H9 (cell line): Measurements from ENCODE around the gene PRUNE2. TPM values are rescaled to one million over a fixed set of nuclear protein-coding genes. Genes with fewer than 3 reads are reported as not detected.

ENCODE experiments used
- DNase-seq: peaks from one replicate; pipeline ENCODE4 v3.0.0-alpha.2; 2017
- H2AFZ ChIP-seq: one replicate; pipeline ENCODE4 v1.6.1; 2013; ENCODE audit warnings: mild to moderate bottlenecking, low read length, control low read depth, moderate library complexity
- H2AK5ac ChIP-seq: 2 replicates; pipeline ENCODE4 v1.6.1; 2013; ENCODE audit warnings: low read length, control low read depth, mixed read lengths; ENCODE audit not compliant: insufficient read length
- H2BK120ac ChIP-seq: one replicate; pipeline ENCODE4 v1.6.1; 2013; ENCODE audit warnings: low read depth, mild to moderate bottlenecking, low read length, control low read depth, inconsistent platforms; ENCODE audit not compliant: poor library complexity, severe bottlenecking
- H2BK12ac ChIP-seq: 2 replicates; pipeline ENCODE4 v1.6.1; 2013; ENCODE audit warnings: low read length, control low read depth, mixed read lengths, low read depth; ENCODE audit not compliant: insufficient read length
- H2BK15ac ChIP-seq: 2 replicates; pipeline ENCODE4 v1.6.1; 2013; ENCODE audit warnings: low read depth, low read length, control low read depth
- H2BK20ac ChIP-seq: one replicate; pipeline ENCODE4 v1.6.1; 2013; ENCODE audit warnings: low read depth, mild to moderate bottlenecking, low read length, control low read depth, inconsistent platforms; ENCODE audit not compliant: poor library complexity, severe bottlenecking
- H2BK5ac ChIP-seq: 2 replicates; pipeline ENCODE4 v1.6.1; 2013; ENCODE audit warnings: low read length, control low read depth, mixed read lengths; ENCODE audit not compliant: insufficient read length
- H3K14ac ChIP-seq: 2 replicates; pipeline ENCODE4 v1.6.1; 2013; ENCODE audit warnings: low read length, control low read depth; ENCODE audit not compliant: insufficient read depth
- H3K18ac ChIP-seq: 2 replicates; pipeline ENCODE4 v1.6.1; 2013; ENCODE audit warnings: low read depth, mild to moderate bottlenecking, mixed read lengths, low read length, control low read depth; ENCODE audit not compliant: insufficient read length
- H3K23ac ChIP-seq: 2 replicates; pipeline ENCODE4 v1.6.1; 2013; ENCODE audit warnings: low read length, control low read depth, mixed read lengths, low read depth; ENCODE audit not compliant: insufficient read length
- H3K23me2 ChIP-seq: 2 replicates; pipeline ENCODE4 v1.6.1; 2013; ENCODE audit warnings: low read depth, mild to moderate bottlenecking, mixed read lengths, low read length, control low read depth; ENCODE audit not compliant: insufficient read length, poor library complexity, severe bottlenecking
- H3K27ac ChIP-seq: 2 replicates; pipeline ENCODE4 v1.5.1; 2013; ENCODE audit warnings: low read length, control low read depth, mixed read lengths, low read depth; ENCODE audit not compliant: insufficient read length
- H3K27me3 ChIP-seq: 2 replicates; pipeline ENCODE4 v1.6.1; 2013; ENCODE audit warnings: low read length, control low read depth, inconsistent platforms; ENCODE audit not compliant: insufficient read depth
- H3K4ac ChIP-seq: 2 replicates; pipeline ENCODE4 v1.6.1; 2013; ENCODE audit warnings: low read depth, mild to moderate bottlenecking, control low read depth, inconsistent platforms, low read length, moderate library complexity
- H3K4me1 ChIP-seq: 2 replicates; pipeline ENCODE4 v1.6.1; 2013; ENCODE audit warnings: low read length, control low read depth, inconsistent platforms; ENCODE audit not compliant: insufficient read depth
- H3K4me2 ChIP-seq: 2 replicates; pipeline ENCODE4 v1.6.1; 2013; ENCODE audit warnings: low read length, control low read depth, mixed read lengths; ENCODE audit not compliant: insufficient read length, insufficient read depth
- H3K56ac ChIP-seq: 2 replicates; pipeline ENCODE4 v1.6.1; 2013; ENCODE audit warnings: low read depth, mild to moderate bottlenecking, mixed read lengths, low read length, control low read depth; ENCODE audit not compliant: insufficient read length
- H3K79me1 ChIP-seq: 2 replicates; pipeline ENCODE4 v1.6.1; 2013; ENCODE audit warnings: low read depth, mild to moderate bottlenecking, moderate library complexity, low read length, control low read depth, inconsistent platforms; ENCODE audit not compliant: insufficient read depth, poor library complexity, severe bottlenecking
- H3K79me2 ChIP-seq: 2 replicates; pipeline ENCODE4 v1.6.1; 2013; ENCODE audit warnings: low read length, control low read depth, inconsistent platforms; ENCODE audit not compliant: insufficient read depth
- H3K9ac ChIP-seq: 2 replicates; pipeline ENCODE4 v1.6.1; 2013; ENCODE audit warnings: low read length, control low read depth, mixed read lengths; ENCODE audit not compliant: insufficient read length; ENCODE audit errors: extremely low read depth
- H3K9me3 ChIP-seq: one replicate; pipeline ENCODE4 v1.6.1; 2013; ENCODE audit warnings: low read depth, low read length, inconsistent platforms; ENCODE audit not compliant: control insufficient read depth
- H3T11ph ChIP-seq: one replicate; pipeline ENCODE4 v1.6.1; 2013; ENCODE audit warnings: mild to moderate bottlenecking, low read length, control low read depth, inconsistent platforms
- H4K20me1 ChIP-seq: one replicate; pipeline ENCODE4 v1.6.1; 2013; ENCODE audit not compliant: control insufficient read depth, insufficient read length, insufficient read depth
- H4K5ac ChIP-seq: 2 replicates; pipeline ENCODE4 v1.6.1; 2013; ENCODE audit warnings: low read depth, mild to moderate bottlenecking, mixed read lengths, low read length, control low read depth; ENCODE audit not compliant: insufficient read length
- H4K8ac ChIP-seq: replicated peaks from 2 replicates; pipeline ENCODE4 v1.6.1; 2013; ENCODE audit warnings: low read length, control low read depth, mixed read lengths, low read depth; ENCODE audit not compliant: insufficient read length
- H4K91ac ChIP-seq: 2 replicates; pipeline ENCODE4 v1.6.1; 2013; ENCODE audit warnings: low read depth, mild to moderate bottlenecking, moderate library complexity, mixed read lengths, low read length, control low read depth; ENCODE audit not compliant: insufficient read length
- H3K27ac Mint-ChIP-seq, 3 experiments: 2 replicates in 2 of 3; 3 replicates in 1 of 3; pipeline ENCODE4 v1.8.0; 2020 to 2021; ENCODE audit warnings: mixed read lengths in 3 of 3, mild to moderate bottlenecking in 1 of 3, moderate library complexity in 1 of 3
- H3K27me3 Mint-ChIP-seq: 2 replicates; pipeline ENCODE4 v1.8.0; 2021; ENCODE audit warnings: low read depth, mild to moderate bottlenecking, moderate library complexity, mixed read lengths
- H3K36me3 Mint-ChIP-seq, 3 experiments: 2 replicates in 2 of 3; 3 replicates in 1 of 3; pipeline ENCODE4 v1.8.0; 2020 to 2021; ENCODE audit warnings: low read depth in 3 of 3, mixed read lengths in 3 of 3; ENCODE audit not compliant: insufficient read depth in 1 of 3
- H3K4me1 Mint-ChIP-seq, 2 experiments: 2 replicates each; pipeline ENCODE4 v1.8.0; 2020; ENCODE audit warnings: mixed read lengths in 2 of 2
- H3K4me3 Mint-ChIP-seq, 2 experiments: 2 replicates in 1 of 2; 3 replicates in 1 of 2; pipeline ENCODE4 v1.8.0; 2020 to 2021; ENCODE audit warnings: mild to moderate bottlenecking in 2 of 2, mixed read lengths in 2 of 2, moderate library complexity in 1 of 2
- H3K9me3 Mint-ChIP-seq, 2 experiments: 2 replicates in 1 of 2; 3 replicates in 1 of 2; pipeline ENCODE4 v1.8.0; 2020; ENCODE audit warnings: mild to moderate bottlenecking in 2 of 2, mixed read lengths in 2 of 2, moderate library complexity in 1 of 2
- CTCF ChIP-seq: fragments of 200-600 bp; sonication (generic); conservative IDR thresholded peaks from 3 replicates; pipeline ENCODE4 v1.8.0; 2021; ENCODE audit warnings: antibody characterized with exemption, mild to moderate bottlenecking
- WGBS: extraction: QIAGEN DNeasy Blood & Tissue Kit; methylation state at CpG from one replicate; pipeline ENCODE4 v1.1.7; 2013; ENCODE audit warnings: missing lambda C conversion rate, low lambda C conversion rate, mixed read lengths; ENCODE audit not compliant: insufficient read length; ENCODE audit errors: extremely low coverage; 5-methylcytosine and 5-hydroxymethylcytosine counted together
- total RNA-seq: library from RNA; stranded (reverse); gene quantifications from 2 replicates; pipeline ENCODE4 v1.2.1, GENCODE V29; 2021

PRUNE2 gene
- total RNA-seq, 1 experiment from 2014 or later = 12.1 TPM

- no peaks in the 10 kb centered on the region for H3K79me2 ChIP-seq
- no peak overlapping the region for H2BK5ac ChIP-seq
- no peaks in the 10 kb centered on the region for H3K9me3 ChIP-seq
- H2AFZ ChIP-seq = no peak overlapping the region
- WGBS = no CpG with 5 or more reads among the region's 1 CpG
- no peak overlapping the region for H3K27ac ChIP-seq
- no peak overlapping the region for H2BK20ac ChIP-seq
- no peak for DNase-seq
- Mint-ChIP-seq H3K4me3 (peak overlapping the region in 1 of 2 experiments; percentile 47; a peak in 1 of 5 replicates), H3K27me3 (peaks cover 43% of the 10 kb centered on the region), H3K36me3 (no peaks in the 10 kb centered on the region), H3K9me3 (no peaks in the 10 kb centered on the region), H3K27ac (no peak overlapping the region), H3K4me1 (peaks cover 34 to 37% of the 10 kb centered on the region in 2 experiments)
- H3K23ac ChIP-seq = no peak overlapping the region
- no peak overlapping the region for H4K5ac ChIP-seq
- H4K20me1 ChIP-seq = no peaks in the 10 kb centered on the region
- no peak overlapping the region for H2BK15ac ChIP-seq
- no peak overlapping the region for H2AK5ac ChIP-seq
- no peaks in the 10 kb centered on the region for H3K79me1 ChIP-seq
- no peak overlapping the region for H3K9ac ChIP-seq
- H4K91ac ChIP-seq = no peak overlapping the region
- H3K14ac ChIP-seq = no peak overlapping the region
- H3T11ph ChIP-seq = no peak overlapping the region
- no peak for TF ChIP-seq CTCF
- no peak overlapping the region for H3K4me2 ChIP-seq
- H3K4me1 ChIP-seq = no peaks in the 10 kb centered on the region
- no peak overlapping the region for H3K4ac ChIP-seq
- H3K18ac ChIP-seq = no peak overlapping the region
- H3K23me2 ChIP-seq = no peaks in the 10 kb centered on the region
- H4K8ac ChIP-seq = no peak overlapping the region
- no peak overlapping the region for H2BK120ac ChIP-seq
- H2BK12ac ChIP-seq = no peak overlapping the region
- H3K27me3 ChIP-seq = peaks cover 6% of the 10 kb centered on the region; the same call in 1 of the 2 replicates
- H3K56ac ChIP-seq = no peak overlapping the region
Observed at GRCh38 chr9:76690246-76690972, 215.5 kb downstream of the PRUNE2 start.
